CD4-positive, alpha-beta T cell treated with Interleukin-12 subunit alpha and Interleukin-12 subunit beta, for 1 hour (primary cell): ENCODE results near the gene ADGRB3.
"Not testable (repeated sequence)": the region's sequence is repeated elsewhere in the genome, so short reads cannot be mapped to it uniquely, and the experiment has no call there.

Experiments
- DNase-seq: peaks from one replicate; pipeline ENCODE4 v3.0.0-alpha.2; 2020

ADGRB3 gene

GRCh38 chr6:69279805-69280204 is 644.7 kb downstream of the ADGRB3 start:
- DNase-seq: no peak

DNA sequence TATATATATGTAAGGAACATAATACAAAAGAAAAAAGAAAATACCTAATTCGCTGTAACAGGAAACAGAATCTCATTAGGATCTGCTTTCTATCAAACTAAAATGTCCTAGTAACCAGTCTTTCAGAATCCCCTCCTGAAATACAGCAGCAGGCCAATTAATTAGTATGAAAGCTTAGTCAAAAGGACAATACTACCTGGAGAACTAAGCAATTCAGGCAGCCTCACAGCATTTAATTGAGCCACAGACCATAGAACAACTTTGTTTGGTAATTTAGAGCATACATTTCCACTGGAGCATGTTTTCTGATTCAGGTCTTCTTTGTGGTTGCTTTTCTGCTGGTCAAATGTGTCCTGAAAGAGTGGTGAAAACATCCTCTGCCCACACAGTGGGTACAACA is 645.8 kb downstream of the ADGRB3 start:
- no peak for DNase-seq

- no peak for DNase-seq
These were observed 649.2 kb downstream of the ADGRB3 start for GRCh38 chr6:69284176-69284730.

GRCh38 chr6:69285054-69285453 is 650.0 kb downstream of the ADGRB3 start:
- no peak for DNase-seq

DNA sequence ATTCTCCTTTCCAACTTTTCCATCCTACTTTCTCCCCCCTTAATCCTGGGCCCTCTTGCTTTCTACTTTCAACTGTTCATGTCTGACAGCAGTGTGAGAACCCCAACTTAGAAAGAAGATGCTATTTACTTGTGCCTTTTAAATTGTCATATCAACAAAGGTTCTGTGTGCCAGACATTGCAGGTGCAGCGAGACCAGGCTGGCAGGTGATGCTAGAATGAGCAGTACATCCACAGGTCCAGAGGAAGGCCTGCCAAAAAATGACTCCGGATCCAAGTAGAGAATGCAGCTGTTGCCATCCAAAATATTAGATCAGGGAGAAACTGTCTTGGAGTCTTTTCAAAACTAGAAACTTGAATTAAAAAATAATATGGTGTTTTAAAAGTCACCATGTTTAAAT is 651.2 kb downstream of the ADGRB3 start:
- no peak for DNase-seq

DNA sequence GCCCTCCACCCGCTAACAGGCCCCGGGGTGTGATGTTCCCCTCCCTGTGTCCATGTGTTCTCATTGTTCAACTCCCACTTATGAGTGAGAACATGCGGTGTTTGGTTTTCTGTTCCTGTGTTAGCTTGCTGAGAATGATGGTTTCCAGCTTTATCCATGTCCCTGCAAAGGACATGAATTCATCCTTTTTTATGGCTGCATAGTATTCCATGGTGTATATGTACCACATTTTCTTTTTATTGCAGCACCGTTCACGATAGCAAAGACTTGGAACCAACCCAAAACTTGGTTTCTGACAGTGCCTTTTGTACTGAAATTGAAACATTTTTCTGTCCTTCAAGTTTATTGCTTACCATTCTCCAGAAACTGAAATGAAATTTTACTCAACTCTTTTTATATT is 653.1 kb downstream of the ADGRB3 start:
- DNase-seq: not testable (repeated sequence)

GRCh38 chr6:69289689-69290495 is 654.8 kb downstream of the ADGRB3 start:
- no peak for DNase-seq

DNA sequence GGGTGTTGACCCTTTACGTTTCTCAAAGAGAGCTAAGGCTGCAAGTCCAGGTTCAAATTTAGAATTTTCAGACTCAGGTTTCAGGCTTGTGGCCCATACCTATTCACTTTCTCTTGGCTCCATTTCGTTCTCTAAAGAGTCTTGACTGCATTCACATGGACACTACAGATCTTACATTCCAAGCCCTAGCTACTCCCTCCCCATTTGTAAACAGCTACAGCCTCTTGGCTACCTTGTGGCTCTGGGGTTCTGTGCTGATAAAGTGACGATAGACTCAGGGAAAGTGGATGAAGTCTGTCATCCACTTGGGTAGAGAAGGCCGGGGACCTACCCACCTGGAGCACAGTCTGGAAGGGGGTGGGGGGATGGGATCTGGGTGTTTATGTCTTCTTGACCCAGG is 658.4 kb downstream of the ADGRB3 start:
- DNase-seq: no peak

DNA sequence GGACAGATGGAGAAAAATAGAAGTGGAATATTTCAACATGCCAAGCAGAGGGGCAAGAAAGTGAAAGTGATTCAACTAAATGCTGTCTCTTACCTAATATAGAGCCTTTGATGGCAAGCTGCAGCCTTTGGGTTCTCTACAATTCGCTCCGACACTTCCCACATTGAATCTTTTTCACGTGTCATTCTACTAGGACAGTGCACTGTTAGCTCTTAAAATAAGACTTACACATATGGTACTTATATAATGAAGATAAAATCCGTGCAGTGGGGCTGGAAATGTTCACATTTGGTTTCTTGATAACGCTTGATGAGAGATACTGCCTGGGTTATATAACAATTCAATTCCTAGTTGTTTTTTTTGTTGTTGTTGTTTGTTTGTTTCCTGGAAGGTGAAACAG is 659.3 kb downstream of the ADGRB3 start:
- DNase-seq: no peak

DNA sequence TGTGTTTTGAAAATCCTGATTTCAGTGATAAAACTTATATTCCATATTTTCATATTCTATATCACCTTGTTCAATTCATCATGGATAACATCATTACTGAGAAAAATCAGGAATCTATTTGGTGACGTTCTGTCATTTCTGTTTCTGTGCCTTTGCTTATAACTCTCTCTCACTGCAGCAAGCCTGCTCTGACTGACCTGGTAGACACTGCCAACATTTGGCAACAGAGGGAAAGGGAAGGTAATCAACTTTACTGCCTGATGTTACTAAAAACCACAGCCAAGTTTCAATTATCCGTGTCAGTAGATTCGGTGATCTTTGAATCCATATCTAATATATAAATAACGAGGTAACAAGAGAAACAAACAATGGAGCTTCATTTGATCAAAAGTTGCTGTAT is 659.8 kb downstream of the ADGRB3 start:
- no peak for DNase-seq

DNA sequence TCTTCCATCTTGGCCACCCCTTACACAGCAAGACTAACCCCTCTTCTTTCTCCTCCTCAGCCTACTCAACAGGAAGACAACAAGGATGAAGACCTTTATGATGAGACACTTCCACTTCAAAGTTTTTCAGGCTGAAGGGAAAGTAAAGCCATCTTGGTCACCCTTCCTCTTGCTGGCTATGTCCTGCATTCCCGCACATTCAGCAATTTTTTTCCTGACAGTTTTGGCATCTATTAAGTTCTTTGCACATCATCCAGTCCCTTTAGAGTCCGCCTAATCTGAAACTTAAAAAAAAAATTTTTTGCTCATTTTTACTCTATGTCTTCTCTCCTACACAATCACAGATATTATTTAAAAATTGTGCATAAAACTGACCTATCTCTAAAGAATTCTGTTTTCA is 668.3 kb downstream of the ADGRB3 start:
- no peak for DNase-seq

GRCh38 chr6:69305456-69305855 is 670.4 kb downstream of the ADGRB3 start:
- no peak for DNase-seq

DNA sequence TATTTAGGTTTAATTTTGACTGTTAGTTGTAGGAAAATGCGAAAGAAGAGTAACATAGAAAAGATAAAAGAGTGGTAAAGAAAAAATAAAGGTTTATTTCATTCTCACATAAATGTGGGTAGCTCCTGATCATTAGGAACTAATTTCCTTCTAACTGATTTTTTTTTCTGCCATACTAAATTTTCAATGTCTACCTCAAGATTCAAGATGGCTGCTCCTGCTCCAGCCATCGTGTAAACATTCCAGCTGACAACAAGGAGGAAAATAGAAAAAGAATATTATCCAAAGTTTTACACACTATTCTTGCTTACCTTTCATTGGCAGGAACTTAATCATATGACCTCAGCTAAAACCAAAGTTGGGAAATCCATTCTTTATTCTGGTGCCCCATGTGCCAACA is 673.5 kb downstream of the ADGRB3 start:
- DNase-seq: no peak

- no peak for DNase-seq
These were observed 676.8 kb downstream of the ADGRB3 start for GRCh38 chr6:69311888-69312287.

- DNase-seq: no peak
These were observed 678.9 kb downstream of the ADGRB3 start for GRCh38 chr6:69314001-69314400.

- DNase-seq: no peak
These were observed 679.4 kb downstream of the ADGRB3 start for GRCh38 chr6:69314531-69314930.

- no peak for DNase-seq
These were observed 696.8 kb downstream of the ADGRB3 start for GRCh38 chr6:69331886-69332285.

GRCh38 chr6:69337311-69337710 is 702.2 kb downstream of the ADGRB3 start:
- no peak for DNase-seq

DNA sequence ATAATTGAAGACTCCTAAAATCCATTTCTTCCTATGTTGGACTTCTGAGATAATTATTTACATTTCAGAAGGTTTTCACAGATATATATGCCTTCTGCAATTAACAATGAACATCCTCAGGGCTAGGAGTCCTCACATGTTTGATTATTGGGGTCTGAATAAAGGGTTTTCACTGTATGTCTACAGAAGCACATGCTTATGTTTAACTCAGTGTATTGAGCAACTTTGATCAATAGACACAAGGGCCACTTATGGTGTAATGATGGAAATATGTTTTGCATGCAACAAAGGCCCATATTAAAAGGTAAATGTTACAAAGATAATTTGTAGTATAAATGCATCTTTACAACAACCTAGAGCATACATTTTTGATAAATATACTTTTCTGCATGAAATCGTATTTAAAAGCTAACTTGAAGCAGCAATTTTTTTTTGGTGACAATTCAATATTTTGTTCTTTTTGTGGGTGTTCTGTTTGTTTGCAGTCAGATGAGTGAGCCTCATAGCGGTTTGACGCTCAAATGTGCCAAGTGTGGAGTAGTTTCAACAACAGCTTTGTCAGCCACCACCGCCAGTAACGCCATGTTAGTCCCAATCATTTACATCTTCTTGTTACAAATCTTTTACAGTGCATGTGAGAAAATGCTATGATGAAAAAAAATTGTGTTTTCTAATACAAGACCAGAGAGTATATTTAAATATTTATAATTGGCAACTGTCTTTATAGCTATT is 703.5 kb downstream of the ADGRB3 start:
- no peak for DNase-seq

DNA sequence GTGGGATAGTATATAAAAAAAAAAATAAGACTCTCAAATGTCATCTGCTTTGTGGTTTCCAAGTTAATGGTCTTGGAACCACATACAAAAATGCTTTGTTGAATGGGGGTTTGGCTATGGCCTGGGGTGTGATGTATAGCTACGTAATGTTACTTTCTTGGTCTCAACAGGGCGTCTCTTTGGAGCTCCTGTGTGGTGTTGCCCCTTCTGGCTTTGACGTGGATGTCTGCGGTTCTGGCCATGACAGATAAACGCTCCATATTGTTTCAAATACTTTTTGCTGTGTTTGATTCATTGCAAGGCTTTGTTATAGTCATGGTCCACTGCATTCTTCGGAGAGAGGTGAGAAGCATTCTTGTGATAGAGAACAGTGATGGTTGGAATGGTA is 704.1 kb downstream of the ADGRB3 start:
- no peak for DNase-seq

DNA sequence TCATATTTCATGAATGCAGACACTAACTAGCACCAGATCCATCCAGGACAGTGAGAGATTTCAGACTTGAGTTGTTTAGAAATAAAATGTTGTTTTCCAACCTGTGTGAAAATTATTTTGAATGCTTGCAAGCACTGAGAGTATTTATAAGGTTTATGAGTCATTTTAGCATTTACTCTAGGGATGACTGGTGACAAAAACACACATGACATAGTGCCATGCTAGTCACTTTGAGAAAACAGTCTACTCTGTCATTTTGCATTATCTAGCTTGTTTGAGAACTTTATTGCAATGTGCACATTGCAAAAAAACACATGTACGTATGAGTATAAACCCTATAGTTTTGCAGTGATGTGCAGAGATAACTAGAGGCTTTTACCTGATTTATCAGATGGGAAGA is 705.1 kb downstream of the ADGRB3 start:
- no peak for DNase-seq

- no peak for DNase-seq
These were observed 708.8 kb downstream of the ADGRB3 start for GRCh38 chr6:69343851-69344250.

GRCh38 chr6:69349771-69350170 is 714.7 kb downstream of the ADGRB3 start:
- no peak for DNase-seq

GRCh38 chr6:69362209-69362608 is 727.1 kb downstream of the ADGRB3 start:
- DNase-seq: no peak
